ENCODE results near the gene FRMD8.
A peak's percentile ranks its signal among the peaks of the same experiment; 100 is the strongest.

FRMD8 gene

DNA sequence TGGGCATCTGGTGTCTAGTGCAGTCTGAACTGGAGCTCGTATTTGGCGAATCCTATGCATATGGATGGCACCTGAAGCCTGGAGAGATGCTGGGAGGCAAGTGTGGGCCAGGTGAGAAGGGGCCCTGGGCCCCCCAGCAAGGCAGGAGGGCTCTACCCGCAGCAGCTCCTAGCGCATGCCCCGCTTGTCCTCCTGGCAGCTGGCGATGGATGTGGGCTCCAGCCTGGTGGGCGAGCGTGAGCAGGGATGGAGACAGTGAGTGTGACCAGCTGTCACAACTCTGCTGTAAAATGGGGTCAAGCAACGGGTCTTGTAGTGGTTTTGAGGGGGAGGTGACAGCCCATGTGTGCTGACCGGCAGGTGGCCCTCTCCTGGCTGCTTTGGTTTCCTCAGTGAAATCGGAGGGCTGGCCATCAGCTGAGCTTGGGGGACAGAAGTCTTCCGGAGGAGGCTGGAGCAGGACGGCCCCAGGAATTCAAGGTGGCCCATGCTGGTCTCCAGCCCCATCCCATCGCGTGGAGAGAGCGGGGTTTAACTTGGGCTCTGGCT lies 12.0 kb downstream of the FRMD8 start:
- DNase-seq (ENCODE audit: low read depth): no peak
- TF ChIP-seq, protein P1, sequence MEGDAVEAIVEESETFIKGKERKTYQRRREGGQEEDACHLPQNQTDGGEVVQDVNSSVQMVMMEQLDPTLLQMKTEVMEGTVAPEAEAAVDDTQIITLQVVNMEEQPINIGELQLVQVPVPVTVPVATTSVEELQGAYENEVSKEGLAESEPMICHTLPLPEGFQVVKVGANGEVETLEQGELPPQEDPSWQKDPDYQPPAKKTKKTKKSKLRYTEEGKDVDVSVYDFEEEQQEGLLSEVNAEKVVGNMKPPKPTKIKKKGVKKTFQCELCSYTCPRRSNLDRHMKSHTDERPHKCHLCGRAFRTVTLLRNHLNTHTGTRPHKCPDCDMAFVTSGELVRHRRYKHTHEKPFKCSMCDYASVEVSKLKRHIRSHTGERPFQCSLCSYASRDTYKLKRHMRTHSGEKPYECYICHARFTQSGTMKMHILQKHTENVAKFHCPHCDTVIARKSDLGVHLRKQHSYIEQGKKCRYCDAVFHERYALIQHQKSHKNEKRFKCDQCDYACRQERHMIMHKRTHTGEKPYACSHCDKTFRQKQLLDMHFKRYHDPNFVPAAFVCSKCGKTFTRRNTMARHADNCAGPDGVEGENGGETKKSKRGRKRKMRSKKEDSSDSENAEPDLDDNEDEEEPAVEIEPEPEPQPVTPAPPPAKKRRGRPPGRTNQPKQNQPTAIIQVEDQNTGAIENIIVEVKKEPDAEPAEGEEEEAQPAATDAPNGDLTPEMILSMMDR (IDR thresholded peaks at IDR 0.05; ENCODE audit: low read depth, low read length): no peak
- TF ChIP-seq MYC (IDR thresholded peaks at IDR 0.05; ENCODE audit: low read depth, low read length) (no peak), POLR2A (IDR thresholded peaks at IDR 0.05; ENCODE audit: extremely low read depth, insufficient read length) (no peak)
- TF ChIP-seq, protein P2, sequence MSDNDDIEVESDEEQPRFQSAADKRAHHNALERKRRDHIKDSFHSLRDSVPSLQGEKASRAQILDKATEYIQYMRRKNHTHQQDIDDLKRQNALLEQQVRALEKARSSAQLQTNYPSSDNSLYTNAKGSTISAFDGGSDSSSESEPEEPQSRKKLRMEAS (IDR thresholded peaks at IDR 0.05; ENCODE audit: low read depth, low read length): no peak

DNA sequence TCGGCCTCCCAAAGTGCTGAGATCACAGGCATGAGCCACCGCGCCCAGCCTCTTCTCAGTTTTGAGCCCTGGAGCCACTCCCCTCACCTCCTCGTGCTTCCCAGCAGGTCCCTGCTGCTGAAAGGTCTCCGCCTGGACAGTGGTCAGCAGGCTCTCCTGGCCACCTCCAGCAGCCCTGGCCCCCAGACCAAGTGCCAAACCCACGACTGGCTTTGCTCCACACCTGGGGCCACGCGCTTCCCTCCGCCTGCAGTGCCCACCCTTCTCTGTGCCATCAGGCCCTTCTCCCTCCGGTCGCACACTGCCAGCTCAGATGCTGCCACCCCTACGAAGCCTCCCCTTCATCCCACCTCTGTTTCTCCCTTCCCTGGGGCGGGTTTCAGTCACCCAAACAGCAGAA lies 12.8 kb downstream of the FRMD8 start:
- no peak for DNase-seq (ENCODE audit: low read depth)
- TF ChIP-seq, protein P1 (IDR thresholded peaks at IDR 0.05; ENCODE audit: low read depth, low read length): no peak
- TF ChIP-seq POLR2A (IDR thresholded peaks at IDR 0.05; ENCODE audit: extremely low read depth, insufficient read length) (no peak), MYC (IDR thresholded peaks at IDR 0.05; ENCODE audit: low read depth, low read length) (no peak)
- TF ChIP-seq, protein P2 (IDR thresholded peaks at IDR 0.05; ENCODE audit: low read depth, low read length): no peak
- H3K4me3 ChIP-seq (ENCODE audit: low read depth, low read length): no peak overlapping the region

More for the DNA sequence above, 12.0 kb downstream of the FRMD8 start:
- no peak overlapping the region for H3K4me3 ChIP-seq (ENCODE audit: low read depth, low read length)

DNA sequence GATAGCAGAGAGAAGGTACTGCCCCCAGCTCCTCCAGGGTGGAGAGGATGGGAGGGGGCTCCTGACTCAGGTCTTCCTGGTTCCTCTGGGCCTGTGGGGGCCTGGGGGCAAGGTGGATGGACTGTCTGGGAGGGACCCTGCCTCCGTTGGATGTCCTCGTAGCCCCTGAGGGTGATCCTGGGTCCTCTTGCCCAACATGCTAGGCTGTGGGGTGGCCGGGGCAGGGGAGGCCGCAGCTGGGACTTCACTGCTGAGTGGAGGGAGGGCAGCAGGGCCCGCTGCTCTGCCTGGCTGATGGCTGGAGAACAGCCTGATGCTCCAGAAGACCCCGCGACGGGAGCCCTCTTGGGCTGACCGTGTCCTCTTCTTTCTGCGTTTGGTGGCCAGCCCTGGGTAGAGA lies 13.4 kb downstream of the FRMD8 start:
- DNase-seq (ENCODE audit: low read depth): no peak
- no peak for TF ChIP-seq MYC (IDR thresholded peaks at IDR 0.05; ENCODE audit: low read depth, low read length)
- no peak for TF ChIP-seq POLR2A (IDR thresholded peaks at IDR 0.05; ENCODE audit: extremely low read depth, insufficient read length)
- TF ChIP-seq, protein P1 (IDR thresholded peaks at IDR 0.05; ENCODE audit: low read depth, low read length): no peak
- TF ChIP-seq, protein P2 (IDR thresholded peaks at IDR 0.05; ENCODE audit: low read depth, low read length): no peak
- no peak overlapping the region for H3K4me3 ChIP-seq (ENCODE audit: low read depth, low read length)

DNA sequence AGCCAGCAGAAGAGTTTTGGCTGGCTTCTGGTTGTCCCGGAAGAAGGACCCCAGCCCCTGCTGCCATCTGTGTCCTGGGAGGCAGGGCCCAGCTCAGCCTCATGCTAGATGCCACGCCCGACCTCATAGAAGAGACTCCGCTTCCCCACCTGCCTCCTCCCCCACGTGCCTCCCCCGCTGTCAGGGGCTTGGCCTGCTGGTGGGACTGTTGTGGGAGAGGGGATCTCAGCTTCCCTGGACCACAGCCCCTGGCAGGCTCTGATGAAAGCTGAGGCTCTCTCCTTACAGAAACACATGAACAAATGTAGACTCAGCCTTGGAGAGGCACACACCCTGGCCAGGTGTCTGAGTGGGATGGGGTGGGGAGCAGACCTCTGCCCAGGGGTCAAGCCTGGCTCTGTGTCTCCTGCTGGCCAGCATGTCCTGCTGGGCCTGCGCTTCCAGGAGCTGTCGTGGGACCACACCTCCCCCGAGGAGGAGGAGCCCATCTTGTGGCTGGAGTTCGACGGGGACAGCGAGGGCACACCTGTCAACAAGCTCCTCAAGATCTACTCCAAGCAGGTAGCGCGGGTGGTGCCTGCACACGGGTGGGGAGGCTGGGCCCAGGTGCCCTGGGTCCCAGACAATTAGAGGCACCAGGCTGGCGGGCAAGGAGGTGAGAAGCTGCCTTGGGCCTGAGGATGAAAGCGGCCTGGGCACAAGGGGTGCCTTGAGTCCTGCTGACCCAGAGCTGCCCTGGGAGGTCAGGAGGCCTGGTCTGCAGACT lies 14.1 kb downstream of the FRMD8 start:
- no peak overlapping the region for H3K4me3 ChIP-seq (ENCODE audit: low read depth, low read length)
- TF ChIP-seq POLR2A (IDR thresholded peaks at IDR 0.05; ENCODE audit: extremely low read depth, insufficient read length): no peak
- TF ChIP-seq, protein P1 (IDR thresholded peaks at IDR 0.05; ENCODE audit: low read depth, low read length): no peak
- TF ChIP-seq, protein P2 (IDR thresholded peaks at IDR 0.05; ENCODE audit: low read depth, low read length): no peak
- TF ChIP-seq MYC (IDR thresholded peaks at IDR 0.05; ENCODE audit: low read depth, low read length): no peak
- DNase-seq (ENCODE audit: low read depth): no peak

DNA sequence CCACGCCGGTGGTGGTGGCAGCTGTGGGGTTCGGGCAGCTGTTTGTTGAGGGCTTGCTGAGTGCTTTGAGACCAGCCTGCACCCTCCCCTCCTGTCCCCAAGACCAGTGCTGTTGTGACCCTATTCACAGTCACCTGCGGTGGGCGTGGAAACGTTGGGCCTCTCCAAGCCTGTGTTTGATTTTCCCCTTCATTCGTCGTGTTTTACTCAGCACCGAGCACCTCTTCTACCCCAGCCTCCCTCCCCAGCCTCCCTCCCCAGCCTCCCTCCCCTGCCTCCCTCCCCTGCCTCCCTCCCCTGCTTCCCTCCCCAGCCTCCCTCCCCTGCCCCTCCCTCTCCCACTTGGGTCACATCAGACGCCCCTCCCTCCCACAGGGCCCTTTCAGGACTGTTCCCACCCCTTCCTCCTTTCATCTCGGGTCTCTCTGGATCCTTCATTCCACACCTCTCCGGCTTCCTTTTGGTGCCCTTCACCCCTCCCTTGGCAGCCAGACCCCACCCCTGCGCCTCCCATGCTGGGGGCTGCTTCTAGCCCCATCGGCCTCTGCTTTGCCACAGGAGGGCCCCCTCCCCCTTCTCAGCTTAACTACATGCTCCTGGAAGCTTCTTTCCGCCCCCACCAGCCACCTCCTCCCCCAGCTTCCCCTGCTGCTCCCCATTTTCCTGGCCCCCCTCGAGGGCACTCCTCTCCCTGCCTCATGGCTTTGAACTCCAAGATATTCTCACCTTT lies 14.8 kb downstream of the FRMD8 start:
- no peak for TF ChIP-seq MYC (IDR thresholded peaks at IDR 0.05; ENCODE audit: low read depth, low read length)
- TF ChIP-seq POLR2A (IDR thresholded peaks at IDR 0.05; ENCODE audit: extremely low read depth, insufficient read length): no peak
- TF ChIP-seq, protein P1 (IDR thresholded peaks at IDR 0.05; ENCODE audit: low read depth, low read length): no peak
- TF ChIP-seq, protein P2 (IDR thresholded peaks at IDR 0.05; ENCODE audit: low read depth, low read length): no peak
- no peak overlapping the region for H3K4me3 ChIP-seq (ENCODE audit: low read depth, low read length)
- DNase-seq (ENCODE audit: low read depth): peak; percentile 25
